Stomach (tissue), 9 donors: ENCODE measurements around the gene VEGFA. TPM values are rescaled to one million over a fixed set of nuclear protein-coding genes. Genes with fewer than 3 reads are reported as not detected.

ENCODE experiments used
- DNase-seq, 2 donors: peaks; one replicate each; pipeline versions ENCODE4 v3.0.0 to v3.0.0-alpha.2; 2013 to 2019
- H3K27ac ChIP-seq, 5 donors: fragments of 200-600 bp in 4 of 5; sonication (generic) in 4 of 5; one replicate each; pipeline ENCODE4 v1.5.1; 2013 to 2019; ENCODE audit warnings: mild to moderate bottlenecking in 1 of 5, moderate library complexity in 1 of 5
- H3K27me3 ChIP-seq, 3 donors: fragments of 200-600 bp; sonication (generic); one replicate each; pipeline ENCODE4 v1.5.1; 2017 to 2019; ENCODE audit warnings: mixed run types in 1 of 3
- H3K36me3 ChIP-seq, 4 donors: fragments of 200-600 bp; sonication (generic); 1 replicate in 3 of 4; 2 replicates in 1 of 4; pipeline ENCODE4 v1.5.1; 2016 to 2019
- H3K4me1 ChIP-seq, 4 donors: fragments of 200-600 bp; sonication (generic); one replicate each; pipeline ENCODE4 v1.5.1; 2016 to 2019
- H3K4me3 ChIP-seq, 4 donors: fragments of 200-600 bp; sonication (generic) in 3 of 4; one replicate each; pipeline ENCODE4 v1.5.1; 2016 to 2019; ENCODE audit warnings: mild to moderate bottlenecking in 1 of 4
- H3K9me3 ChIP-seq, 4 donors: fragments of 200-600 bp; sonication (generic); one replicate each; pipeline ENCODE4 v1.5.1; 2016 to 2019
- CTCF ChIP-seq, 7 experiments: fragments of 450-650 bp in 4 of 7; fragments of 200-600 bp in 3 of 7; sonication (generic) in 3 of 7; IDR thresholded peaks; one replicate each; pipeline ENCODE4 v1.5.1; 2016 to 2019; ENCODE audit warnings: antibody characterized with exemption in 7 of 7, control low read depth in 2 of 7, mild to moderate bottlenecking in 1 of 7
- EP300 ChIP-seq: sonication (generic); formaldehyde crosslinking; IDR thresholded peaks from one replicate; pipeline ENCODE4 v1.6.1; 2017; ENCODE audit warnings: antibody characterized with exemption
- POLR2A ChIP-seq, 4 donors: fragments of 450-650 bp; IDR thresholded peaks; one replicate each; pipeline ENCODE4 v1.6.1; 2016; ENCODE audit warnings: antibody characterized with exemption in 4 of 4, control low read depth in 2 of 4, mild to moderate bottlenecking in 1 of 4, moderate library complexity in 1 of 4
- POLR2AphosphoS5 ChIP-seq, 3 donors: sonication (generic); formaldehyde crosslinking; IDR thresholded peaks; one replicate each; pipeline ENCODE4 v1.6.1; 2016; ENCODE audit warnings: antibody characterized with exemption in 3 of 3
- WGBS, 5 donors: extraction: QIAGEN DNeasy Blood & Tissue Kit in 3 of 5; methylation state at CpG; one replicate each; pipeline versions ENCODE4 v1.1.5 to v1.1.7; 2013 to 2018; 5-methylcytosine and 5-hydroxymethylcytosine counted together
- intact Hi-C: fragments of 100-400 bp; cut with DNase I; formaldehyde crosslinking; loops from one replicate; pipeline ENCODE4 v1.15.1; 2023; ENCODE audit warnings: low total_unique reads
- polyA plus RNA-seq, 3 donors: library from polyadenylated mRNA; stranded (reverse); fragments of 200-250 nt; gene quantifications; one replicate each; pipeline ENCODE4 v1.2.3, GENCODE V29; 2013
- total RNA-seq, 5 donors: library from RNA; depleted of rRNA; stranded (reverse); fragments of >200 nt; gene quantifications; one replicate each; pipeline versions ENCODE4 v1.1.0 to v1.2.3, GENCODE V29; 2014 to 2016
- donor health status: healthy with polysubstance abuse.
- donor health status: Bipolar disorder and iron deficiency.
- donor health status: healthy.

Gene VEGFA
- total and polyA plus RNA-seq, 8 donors: 28.6 to 438 (median 235) TPM

DNA sequence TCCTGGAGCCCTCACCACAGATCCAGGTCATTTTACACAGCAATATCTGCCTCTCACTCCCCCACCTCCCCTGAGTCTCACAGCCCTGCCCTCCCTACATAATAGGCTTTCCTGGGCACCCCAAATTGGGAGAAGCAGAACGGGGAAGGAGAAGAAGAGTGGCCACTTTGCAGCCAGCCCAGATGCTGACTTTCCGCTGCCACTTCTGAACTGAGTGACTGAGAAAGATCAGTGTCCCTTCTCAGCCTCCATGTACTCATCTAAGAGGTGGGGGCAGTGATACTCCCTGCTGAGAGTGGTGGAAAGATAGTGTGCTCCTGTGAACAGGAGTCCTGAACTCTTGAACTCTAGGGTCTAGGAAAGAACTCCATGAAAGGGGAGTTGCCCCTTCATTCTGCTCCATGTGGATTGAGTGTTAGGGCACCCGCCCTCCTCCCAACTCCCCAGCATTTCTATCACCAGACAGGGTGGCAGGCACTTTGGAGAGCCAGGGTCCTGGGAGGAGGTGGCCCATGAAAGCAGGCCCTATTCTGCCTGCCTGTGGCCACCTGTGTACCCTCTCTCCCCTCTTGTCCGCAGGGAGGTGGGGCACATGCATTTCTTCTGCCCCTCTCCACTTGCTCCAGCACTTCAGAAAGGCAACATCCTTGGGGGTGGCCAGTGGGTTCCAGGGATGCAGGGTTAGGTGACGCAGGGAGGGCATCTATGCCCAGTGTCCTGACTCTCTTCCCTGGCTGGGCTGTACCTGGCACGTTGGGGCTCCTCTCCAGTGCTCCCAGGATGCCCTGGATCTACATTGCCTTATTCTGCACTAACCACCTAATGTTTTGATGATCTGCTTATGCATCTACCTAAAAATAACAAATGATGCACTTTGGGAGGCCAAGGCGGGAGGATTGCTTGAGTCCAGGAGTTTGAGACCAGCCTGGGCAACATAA, 44.1 kb upstream of the VEGFA start:
- peaks cover 7 to 27% (median 16%) of the 10 kb centered on the region in 4 donors for H3K4me1 ChIP-seq
- no peaks in the 10 kb centered on the region for H3K27me3 ChIP-seq
- H3K27ac ChIP-seq: peak overlapping the region in 4 of 5 donors; percentile 0 to 71 (median 50)
- intact Hi-C loops: no loop called here
- TF ChIP-seq POLR2A (IDR thresholded peaks at IDR 0.05) (no peak), CTCF (IDR thresholded peaks at IDR 0.05) (no peak), EP300 (no peak), POLR2AphosphoS5 (IDR thresholded peaks at IDR 0.05) (no peak)
- DNase-seq: no peak
- no peaks in the 10 kb centered on the region for H3K36me3 ChIP-seq
- WGBS, 5 donors: 83 to 87% (median 84%) methylated on average over 7 of the region's 7 CpGs
- H3K4me3 ChIP-seq: no peak overlapping the region
- H3K9me3 ChIP-seq: peaks cover 0 to 12% (median 5%) of the 10 kb centered on the region in 4 donors

GRCh38 chr6:43727634-43728033, 42.4 kb upstream of the VEGFA start:
- H3K27ac ChIP-seq: no peak overlapping the region
- H3K4me3 ChIP-seq: no peak overlapping the region
- H3K36me3 ChIP-seq: no peaks in the 10 kb centered on the region
- DNase-seq: no peak
- H3K27me3 ChIP-seq: no peaks in the 10 kb centered on the region
- peaks cover 0 to 20% (median 5%) of the 10 kb centered on the region in 4 donors for H3K9me3 ChIP-seq
- peaks cover 7 to 27% (median 16%) of the 10 kb centered on the region in 4 donors for H3K4me1 ChIP-seq
- WGBS, 5 donors: 79 to 84% (median 80%) methylated on average over 3 of the region's 3 CpGs
- no peak for TF ChIP-seq POLR2AphosphoS5 (IDR thresholded peaks at IDR 0.05)
- no peak for TF ChIP-seq POLR2A (IDR thresholded peaks at IDR 0.05)
- no peak for TF ChIP-seq EP300
- no peak for TF ChIP-seq CTCF (IDR thresholded peaks at IDR 0.05)
- intact Hi-C loops: no loop called here

DNA sequence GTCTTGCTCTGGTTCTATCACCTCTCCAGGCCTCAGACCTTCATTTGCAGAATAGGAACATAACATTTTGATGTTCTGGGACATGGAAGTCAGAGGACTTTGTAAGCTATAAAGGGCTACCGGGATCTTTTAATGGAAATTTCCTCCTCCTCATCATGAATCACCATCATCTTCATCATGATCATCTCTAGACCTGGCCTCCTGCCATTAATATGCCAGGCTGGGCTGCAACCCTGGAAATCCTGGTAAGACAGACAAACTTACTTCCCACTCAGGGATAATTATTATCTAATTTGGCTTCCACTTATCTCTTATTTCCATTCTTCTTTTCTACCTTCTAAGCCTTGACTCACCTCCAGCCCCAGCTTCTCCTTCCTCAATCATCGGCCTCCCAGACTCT, 41.4 kb upstream of the VEGFA start:
- 68 to 80% (median 74%) methylated on average over 2 of the region's 2 CpGs for WGBS, 5 donors
- H3K4me3 ChIP-seq: no peak overlapping the region
- no peaks in the 10 kb centered on the region for H3K27me3 ChIP-seq
- H3K9me3 ChIP-seq: peaks cover 0 to 20% (median 5%) of the 10 kb centered on the region in 4 donors
- no peak for TF ChIP-seq EP300
- no peak for TF ChIP-seq POLR2AphosphoS5 (IDR thresholded peaks at IDR 0.05)
- no peak for TF ChIP-seq CTCF (IDR thresholded peaks at IDR 0.05)
- no peak for TF ChIP-seq POLR2A (IDR thresholded peaks at IDR 0.05)
- no peak for DNase-seq
- H3K27ac ChIP-seq: no peak overlapping the region
- H3K4me1 ChIP-seq: peaks cover 7 to 24% (median 16%) of the 10 kb centered on the region in 4 donors
- intact Hi-C loops: no loop called here
- H3K36me3 ChIP-seq: no peaks in the 10 kb centered on the region

DNA sequence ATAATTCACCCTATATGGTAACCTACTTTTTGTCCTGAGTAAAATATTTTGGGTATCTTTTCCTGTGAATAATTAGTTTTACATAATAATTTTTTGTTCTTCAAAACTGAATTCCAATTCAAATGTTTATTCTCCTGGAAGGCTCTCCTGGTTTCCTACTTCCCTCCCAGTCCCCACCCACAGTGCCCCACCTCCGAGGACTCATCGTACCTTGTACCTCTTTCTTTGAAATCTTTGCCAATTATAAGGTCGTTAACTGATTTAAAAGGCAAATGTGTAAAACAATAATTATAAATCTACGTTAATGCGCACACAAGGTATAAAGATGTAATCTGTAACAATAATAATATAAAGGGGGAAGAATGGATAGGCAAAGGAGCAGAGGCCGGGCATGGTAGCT, 40.5 kb upstream of the VEGFA start:
- TF ChIP-seq CTCF (IDR thresholded peaks at IDR 0.05) (no peak), EP300 (no peak), POLR2A (IDR thresholded peaks at IDR 0.05) (no peak), POLR2AphosphoS5 (IDR thresholded peaks at IDR 0.05) (no peak)
- H3K36me3 ChIP-seq: no peaks in the 10 kb centered on the region
- H3K4me3 ChIP-seq: no peak overlapping the region
- H3K9me3 ChIP-seq: peaks cover 0 to 20% (median 5%) of the 10 kb centered on the region in 4 donors
- WGBS, 5 donors: 73 to 82% (median 73%) methylated on average over 6 of the region's 6 CpGs
- H3K4me1 ChIP-seq: peaks cover 0 to 15% (median 11%) of the 10 kb centered on the region in 4 donors
- intact Hi-C loops: no loop called here
- no peaks in the 10 kb centered on the region for H3K27me3 ChIP-seq
- no peak overlapping the region for H3K27ac ChIP-seq
- peak in 1 of 2 donors; percentile 6 for DNase-seq
